ENCODE data around the gene EEF1E1. TPM values are rescaled to one million over a fixed set of nuclear protein-coding genes. Genes with fewer than 3 reads are reported as not detected.

Gene EEF1E1
- 10 to 100 TPM in 3 of 4 donors, 1 to 10 TPM in 1; 6.2 to 70.1 (median 17.0) TPM for total RNA-seq

GRCh38 chr6:8102122-8102958 is at the start of gene EEF1E1:
EEF1E1 (minus strand) TSS chr6:8102548; CDS start chr6:8102521, 27 bp downstream.
- TF ChIP-seq POLR2A (IDR thresholded peaks at IDR 0.05) (peak; percentile 22 to 33), CTCF (IDR thresholded peaks at IDR 0.05) (no peak)
- H3K27ac ChIP-seq: peak within 1 kb of the TSS; percentile 40 to 77 (median 53)
- peak within 1 kb of the TSS; percentile 56 to 91 (median 86) for H3K4me3 ChIP-seq

GRCh38 chr6:8149350-8149749 is 47.0 kb upstream of the EEF1E1 start:
- TF ChIP-seq POLR2A (IDR thresholded peaks at IDR 0.05): no peak
- no peak for TF ChIP-seq CTCF (IDR thresholded peaks at IDR 0.05)
- Histone ChIP-seq H3K36me3 (no peaks in the 10 kb centered on the region), H3K9me3 (no peaks in the 10 kb centered on the region), H3K4me1 (no peaks in the 10 kb centered on the region), H3K4me3 (no peak overlapping the region), H3K27ac (no peak overlapping the region), H3K27me3 (no peaks in the 10 kb centered on the region)
- no peak for DNase-seq

More at GRCh38 chr6:8102122-8102958, at the start of gene EEF1E1:
- H3K9me3 ChIP-seq: no peaks in the 10 kb centered on the region
- H3K4me1 ChIP-seq: peaks cover 0 to 15% (median 2%) of the 10 kb centered on the region in 4 donors
- DNase-seq: peak; percentile 97 to 99 (median 98)
- no peaks in the 10 kb centered on the region for H3K36me3 ChIP-seq
- H3K27me3 ChIP-seq: no peaks in the 10 kb centered on the region

GRCh38 chr6:8143945-8144344 is 41.6 kb upstream of the EEF1E1 start:
- Histone ChIP-seq H3K4me3 (no peak overlapping the region), H3K27me3 (no peaks in the 10 kb centered on the region), H3K4me1 (no peaks in the 10 kb centered on the region), H3K36me3 (no peaks in the 10 kb centered on the region), H3K9me3 (no peaks in the 10 kb centered on the region), H3K27ac (no peak overlapping the region)
- DNase-seq: no peak
- TF ChIP-seq POLR2A (IDR thresholded peaks at IDR 0.05): no peak
- no peak for TF ChIP-seq CTCF (IDR thresholded peaks at IDR 0.05)

- Histone ChIP-seq H3K4me1 (no peaks in the 10 kb centered on the region), H3K36me3 (no peaks in the 10 kb centered on the region), H3K27ac (no peak overlapping the region), H3K9me3 (no peaks in the 10 kb centered on the region), H3K27me3 (no peaks in the 10 kb centered on the region), H3K4me3 (no peak overlapping the region)
- TF ChIP-seq CTCF (IDR thresholded peaks at IDR 0.05) (no peak), POLR2A (IDR thresholded peaks at IDR 0.05) (no peak)
- DNase-seq: no peak
These were observed 37.1 kb upstream of the EEF1E1 start for GRCh38 chr6:8139451-8139850.

GRCh38 chr6:8137529-8137939 is 35.2 kb upstream of the EEF1E1 start:
- DNase-seq: no peak
- Histone ChIP-seq H3K4me3 (no peak overlapping the region), H3K9me3 (no peaks in the 10 kb centered on the region), H3K36me3 (no peaks in the 10 kb centered on the region), H3K4me1 (no peaks in the 10 kb centered on the region), H3K27me3 (no peaks in the 10 kb centered on the region), H3K27ac (no peak overlapping the region)
- no peak for TF ChIP-seq CTCF (IDR thresholded peaks at IDR 0.05)
- TF ChIP-seq POLR2A (IDR thresholded peaks at IDR 0.05): no peak
